ENCODE measurements around the gene KCNK10. TPM values are rescaled to one million over a fixed set of nuclear protein-coding genes. Genes with fewer than 3 reads are reported as not detected.

KCNK10 gene
- total and polyA plus RNA-seq, 7 donors, result under 0.01 TPM; not detected in 6

DNA sequence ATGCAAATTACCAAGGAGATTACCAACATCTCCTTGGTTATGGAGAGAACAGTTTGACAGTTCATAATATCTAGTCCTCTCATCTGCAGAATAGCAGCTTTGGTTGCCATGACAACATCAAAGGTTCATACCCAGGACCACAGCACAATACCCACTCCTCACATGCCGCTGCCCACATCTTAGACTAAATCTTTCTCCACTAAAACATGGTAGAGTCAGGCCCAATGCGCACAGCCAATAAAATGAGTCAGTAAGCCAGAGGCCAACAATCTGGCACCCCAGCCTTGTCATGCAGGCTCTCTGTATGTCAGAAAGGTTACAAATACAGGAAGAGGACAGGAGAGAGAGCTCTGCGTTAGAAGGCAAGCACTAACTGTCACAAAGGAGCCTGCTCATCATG is 70.6 kb downstream of the KCNK10 start:
- no peak overlapping the region for H3K27ac ChIP-seq
- no peaks in the 10 kb centered on the region for H3K36me3 ChIP-seq (ENCODE audit: insufficient read depth in 1 of 2, low read depth in 1 of 2)
- H3K9me3 ChIP-seq, result no peaks in the 10 kb centered on the region
- intact Hi-C loops (cut with DNase I), result no loop called here
- no peak overlapping the region for H3K4me3 ChIP-seq
- ATAC-seq (no peak), DNase-seq (no peak)
- H3K27me3 ChIP-seq (ENCODE audit: insufficient read depth in 3 of 3, low read length in 2 of 3), result peaks cover 0 to 3% (median 0%) of the 10 kb centered on the region in 3 donors
- WGBS, 3 donors, result 68 to 70% (median 68%) methylated on average over 3 of the region's 3 CpGs
- H3K4me1 ChIP-seq, result no peaks in the 10 kb centered on the region
- TF ChIP-seq, protein P1, sequence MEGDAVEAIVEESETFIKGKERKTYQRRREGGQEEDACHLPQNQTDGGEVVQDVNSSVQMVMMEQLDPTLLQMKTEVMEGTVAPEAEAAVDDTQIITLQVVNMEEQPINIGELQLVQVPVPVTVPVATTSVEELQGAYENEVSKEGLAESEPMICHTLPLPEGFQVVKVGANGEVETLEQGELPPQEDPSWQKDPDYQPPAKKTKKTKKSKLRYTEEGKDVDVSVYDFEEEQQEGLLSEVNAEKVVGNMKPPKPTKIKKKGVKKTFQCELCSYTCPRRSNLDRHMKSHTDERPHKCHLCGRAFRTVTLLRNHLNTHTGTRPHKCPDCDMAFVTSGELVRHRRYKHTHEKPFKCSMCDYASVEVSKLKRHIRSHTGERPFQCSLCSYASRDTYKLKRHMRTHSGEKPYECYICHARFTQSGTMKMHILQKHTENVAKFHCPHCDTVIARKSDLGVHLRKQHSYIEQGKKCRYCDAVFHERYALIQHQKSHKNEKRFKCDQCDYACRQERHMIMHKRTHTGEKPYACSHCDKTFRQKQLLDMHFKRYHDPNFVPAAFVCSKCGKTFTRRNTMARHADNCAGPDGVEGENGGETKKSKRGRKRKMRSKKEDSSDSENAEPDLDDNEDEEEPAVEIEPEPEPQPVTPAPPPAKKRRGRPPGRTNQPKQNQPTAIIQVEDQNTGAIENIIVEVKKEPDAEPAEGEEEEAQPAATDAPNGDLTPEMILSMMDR (IDR thresholded peaks at IDR 0.05), result no peak

DNA sequence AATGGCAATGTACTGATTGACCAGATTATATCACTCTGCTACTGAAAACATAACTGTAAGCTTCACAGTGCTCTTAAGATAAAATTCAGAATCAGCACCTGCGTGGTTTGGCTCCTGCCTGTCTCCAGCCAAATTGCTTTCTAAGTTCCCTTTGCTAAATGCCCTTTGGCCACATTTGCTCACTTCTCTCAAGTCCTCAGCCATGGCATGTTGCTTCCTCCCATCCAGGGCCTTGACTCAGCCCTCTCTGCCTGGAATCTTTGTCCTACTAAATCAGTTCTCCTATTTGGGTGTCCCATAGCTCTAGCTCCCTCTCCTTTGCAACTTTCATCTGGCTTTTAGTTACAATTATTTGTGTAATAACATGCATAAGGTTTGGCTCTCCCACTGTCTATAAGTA is 71.4 kb downstream of the KCNK10 start:
- Histone ChIP-seq H3K4me3 (no peak overlapping the region), H3K27me3 (ENCODE audit: insufficient read depth in 3 of 3, low read length in 2 of 3) (peaks cover 0 to 3% (median 0%) of the 10 kb centered on the region in 3 donors), H3K9me3 (no peaks in the 10 kb centered on the region), H3K36me3 (ENCODE audit: insufficient read depth in 1 of 2, low read depth in 1 of 2) (no peaks in the 10 kb centered on the region), H3K4me1 (no peaks in the 10 kb centered on the region), H3K27ac (no peak overlapping the region)
- ATAC-seq (no peak), DNase-seq (no peak)
- WGBS, 3 donors, result 62 to 79% (median 72%) methylated on average over 1 of the region's 1 CpG
- intact Hi-C loops (cut with DNase I), result no loop called here
- TF ChIP-seq, protein P1 (IDR thresholded peaks at IDR 0.05), result no peak

DNA sequence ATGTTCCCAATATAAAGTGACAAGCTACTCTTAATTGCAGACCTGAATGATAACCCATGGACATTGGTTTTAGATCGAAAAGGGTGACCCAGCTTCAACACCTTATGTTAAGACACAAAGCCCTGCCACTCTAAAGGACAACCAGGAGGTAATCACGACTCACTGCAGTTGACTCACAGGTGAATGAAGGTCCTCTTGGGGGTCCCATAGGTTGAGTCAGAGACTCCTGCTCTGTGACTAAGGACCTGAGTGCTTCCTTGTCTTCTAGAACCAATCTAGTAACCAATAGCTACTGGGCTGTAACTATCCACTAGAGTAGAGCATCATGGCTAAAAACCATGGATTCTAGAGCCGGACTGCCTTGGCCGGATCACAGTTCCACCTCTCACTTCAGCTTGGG is 73.8 kb downstream of the KCNK10 start:
- DNase-seq, result no peak
- intact Hi-C loops (cut with DNase I), result no loop called here
- no peaks in the 10 kb centered on the region for H3K36me3 ChIP-seq (ENCODE audit: insufficient read depth in 1 of 2, low read depth in 1 of 2)
- TF ChIP-seq, protein P1 (IDR thresholded peaks at IDR 0.05), result no peak
- no peak for ATAC-seq
- H3K9me3 ChIP-seq, result no peaks in the 10 kb centered on the region
- H3K4me3 ChIP-seq, result no peak overlapping the region
- H3K4me1 ChIP-seq, result no peaks in the 10 kb centered on the region
- WGBS, 3 donors, result 81 to 87% (median 83%) methylated on average over 4 of the region's 4 CpGs
- no peak overlapping the region for H3K27ac ChIP-seq
- peaks cover 0 to 3% (median 0%) of the 10 kb centered on the region in 3 donors for H3K27me3 ChIP-seq (ENCODE audit: insufficient read depth in 3 of 3, low read length in 2 of 3)

DNA sequence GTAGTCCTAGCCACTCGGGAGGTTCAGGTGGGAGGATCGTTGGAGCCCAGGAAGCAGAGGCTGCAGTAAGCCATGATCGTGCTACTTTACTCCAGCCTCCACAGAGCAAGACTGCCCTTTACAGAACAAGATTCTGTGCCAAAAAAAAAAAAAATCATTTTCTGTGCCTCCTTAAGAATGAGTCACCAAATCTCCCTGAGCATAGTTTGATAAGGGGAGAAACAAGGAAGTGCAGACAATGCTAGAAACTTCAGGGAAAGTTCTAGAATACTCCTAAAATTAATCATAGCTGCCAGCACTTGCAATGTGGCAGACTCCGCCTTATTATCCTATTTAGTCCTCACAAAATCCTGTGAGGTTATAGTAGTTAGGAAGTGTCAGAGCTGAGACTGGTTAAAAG is 74.5 kb downstream of the KCNK10 start:
- DNase-seq, result no peak
- TF ChIP-seq, protein P1 (IDR thresholded peaks at IDR 0.05), result no peak
- 74 to 84% (median 76%) methylated on average over 4 of the region's 4 CpGs for WGBS, 3 donors
- Histone ChIP-seq H3K36me3 (ENCODE audit: insufficient read depth in 1 of 2, low read depth in 1 of 2) (no peaks in the 10 kb centered on the region), H3K27me3 (ENCODE audit: insufficient read depth in 3 of 3, low read length in 2 of 3) (no peaks in the 10 kb centered on the region), H3K4me3 (no peak overlapping the region), H3K27ac (no peak overlapping the region), H3K4me1 (no peaks in the 10 kb centered on the region), H3K9me3 (no peaks in the 10 kb centered on the region)
- no peak for ATAC-seq
- intact Hi-C loops (cut with DNase I), result no loop called here

DNA sequence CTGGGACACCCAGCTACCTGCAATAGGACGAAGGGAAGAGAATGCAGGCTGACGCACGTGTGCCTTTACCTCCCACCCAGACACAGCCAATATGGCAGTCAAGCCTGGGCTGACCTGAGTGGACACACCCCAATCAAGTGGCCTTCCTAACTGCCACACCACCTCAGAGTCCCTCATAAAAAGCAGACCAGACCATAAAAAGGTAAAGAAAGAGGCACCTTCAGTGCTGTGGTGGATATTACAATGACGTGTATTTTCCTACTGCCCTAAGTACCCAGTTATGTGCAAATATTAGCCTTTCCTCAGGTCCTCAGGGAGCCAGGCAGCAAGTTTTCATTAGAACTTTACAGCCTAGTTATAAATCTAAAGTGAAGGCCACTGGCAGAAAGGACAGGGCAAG is 75.8 kb downstream of the KCNK10 start:
- WGBS, 3 donors, result 57 to 74% (median 67%) methylated on average over 4 of the region's 4 CpGs
- no peaks in the 10 kb centered on the region for H3K27me3 ChIP-seq (ENCODE audit: insufficient read depth in 3 of 3, low read length in 2 of 3)

More for the DNA sequence above, 75.8 kb downstream of the KCNK10 start:
- intact Hi-C loops (cut with DNase I), result no loop called here
- no peak overlapping the region for H3K27ac ChIP-seq
- no peak for DNase-seq
- ATAC-seq, result no peak
- no peaks in the 10 kb centered on the region for H3K36me3 ChIP-seq (ENCODE audit: insufficient read depth in 1 of 2, low read depth in 1 of 2)
- H3K9me3 ChIP-seq, result no peaks in the 10 kb centered on the region
- no peaks in the 10 kb centered on the region for H3K4me1 ChIP-seq
- TF ChIP-seq, protein P1 (IDR thresholded peaks at IDR 0.05), result no peak
- H3K4me3 ChIP-seq, result no peak overlapping the region
